ENCODE data around the gene ZNF805. TPM values are rescaled to one million over a fixed set of nuclear protein-coding genes. Genes with fewer than 3 reads are reported as not detected.

ZNF805 gene
- total RNA-seq, 1 experiment from 2014 or later, result 11.8 TPM

DNA sequence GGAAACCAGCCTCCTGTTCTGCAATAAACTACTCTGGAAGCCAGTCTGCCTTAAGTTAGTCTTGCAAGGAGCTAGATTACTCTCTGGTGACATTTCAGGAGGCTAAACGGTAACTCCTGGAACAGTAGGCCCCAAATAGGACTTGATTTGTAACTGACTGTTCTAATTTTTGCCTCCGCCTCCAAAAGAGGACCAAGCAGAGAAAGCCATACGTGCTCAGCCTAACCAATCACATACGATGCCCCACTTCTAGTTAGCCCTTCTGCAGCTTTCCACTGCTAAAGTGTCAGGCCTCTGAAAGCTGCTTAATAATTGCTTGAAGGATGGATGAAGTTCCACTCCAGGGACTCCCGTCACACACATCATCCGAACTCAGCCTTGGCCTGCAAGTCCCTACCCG is 744 bp downstream of the ZNF805 start:
- H3K4me3 Mint-ChIP-seq (ENCODE audit: unreplicated experiment), result peak overlapping the region; percentile 73
- intact Hi-C loops (cut with micrococcal nuclease), result loop anchor here (2.0 kb wide), 1 partner anchor 80 kb away; the partner anchor contains the start of gene ZNF543
- TF ChIP-seq, protein P1, sequence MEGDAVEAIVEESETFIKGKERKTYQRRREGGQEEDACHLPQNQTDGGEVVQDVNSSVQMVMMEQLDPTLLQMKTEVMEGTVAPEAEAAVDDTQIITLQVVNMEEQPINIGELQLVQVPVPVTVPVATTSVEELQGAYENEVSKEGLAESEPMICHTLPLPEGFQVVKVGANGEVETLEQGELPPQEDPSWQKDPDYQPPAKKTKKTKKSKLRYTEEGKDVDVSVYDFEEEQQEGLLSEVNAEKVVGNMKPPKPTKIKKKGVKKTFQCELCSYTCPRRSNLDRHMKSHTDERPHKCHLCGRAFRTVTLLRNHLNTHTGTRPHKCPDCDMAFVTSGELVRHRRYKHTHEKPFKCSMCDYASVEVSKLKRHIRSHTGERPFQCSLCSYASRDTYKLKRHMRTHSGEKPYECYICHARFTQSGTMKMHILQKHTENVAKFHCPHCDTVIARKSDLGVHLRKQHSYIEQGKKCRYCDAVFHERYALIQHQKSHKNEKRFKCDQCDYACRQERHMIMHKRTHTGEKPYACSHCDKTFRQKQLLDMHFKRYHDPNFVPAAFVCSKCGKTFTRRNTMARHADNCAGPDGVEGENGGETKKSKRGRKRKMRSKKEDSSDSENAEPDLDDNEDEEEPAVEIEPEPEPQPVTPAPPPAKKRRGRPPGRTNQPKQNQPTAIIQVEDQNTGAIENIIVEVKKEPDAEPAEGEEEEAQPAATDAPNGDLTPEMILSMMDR (IDR thresholded peaks at IDR 0.05; ENCODE audit: unreplicated experiment), result no peak
- peak overlapping the region; percentile 70 for H3K27ac Mint-ChIP-seq (ENCODE audit: low read depth, unreplicated experiment)
- ChIA-PET POLR2A (interaction anchor here (0.8 to 3.6 kb wide), 9 partner anchors 19 to 122 kb away, joined by 3 to 23 read pairs (median 4); partner anchors contain the start of genes TRAPPC2B, ZNF264, ZNF304 and ZNF460), CTCF (no interaction called here)
- no peaks in the 10 kb centered on the region for H3K9me3 Mint-ChIP-seq (ENCODE audit: unreplicated experiment)
- DNase-seq (ENCODE audit: unreplicated experiment), result peak; percentile 12
- no TSS peak for BruUV-seq (replicated peaks)
- H3K4me1 Mint-ChIP-seq (ENCODE audit: insufficient read depth, unreplicated experiment), result peaks cover 6% of the 10 kb centered on the region
- H3K27me3 Mint-ChIP-seq (ENCODE audit: insufficient read depth, unreplicated experiment), result no peaks in the 10 kb centered on the region
- H3K36me3 Mint-ChIP-seq (ENCODE audit: insufficient read depth, unreplicated experiment), result peaks cover 32% of the 10 kb centered on the region

DNA sequence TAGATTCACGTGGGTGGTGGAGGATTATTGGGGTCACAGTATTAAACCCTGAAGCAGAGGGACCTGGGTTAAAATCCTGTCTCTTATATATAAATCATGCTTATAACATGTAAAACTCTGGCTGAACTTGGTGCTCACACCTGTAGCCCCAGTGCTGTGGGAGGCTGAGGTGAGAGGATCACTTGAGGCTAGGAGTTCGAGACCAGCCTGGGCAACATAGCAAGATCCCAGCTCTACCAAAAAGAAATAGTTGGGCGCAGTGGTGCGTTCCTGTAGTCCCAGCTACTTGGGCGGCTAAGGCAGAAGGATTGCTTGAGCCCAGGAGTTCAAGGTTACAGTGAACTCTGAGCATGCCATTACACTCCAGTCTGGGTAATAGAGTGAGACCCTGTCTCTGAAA is 2.4 kb downstream of the ZNF805 start:
- intact Hi-C loops (cut with micrococcal nuclease), result no loop called here
- TF ChIP-seq, protein P1 (IDR thresholded peaks at IDR 0.05; ENCODE audit: unreplicated experiment), result no peak
- POLR2A ChIA-PET, result interaction anchor here (0.8 to 1.0 kb wide), 3 partner anchors 39 to 986 kb away, joined by 3 to 5 read pairs (median 3); partner anchors contain the start of genes ZNF264 and ZNF544
- H3K9me3 Mint-ChIP-seq (ENCODE audit: unreplicated experiment), result no peaks in the 10 kb centered on the region
- BruUV-seq (replicated peaks), result no TSS peak
- H3K27ac Mint-ChIP-seq (ENCODE audit: low read depth, unreplicated experiment), result peak overlapping the region; percentile 70
- H3K36me3 Mint-ChIP-seq (ENCODE audit: insufficient read depth, unreplicated experiment), result peaks cover 45% of the 10 kb centered on the region
- DNase-seq (ENCODE audit: unreplicated experiment), result no peak
- H3K4me1 Mint-ChIP-seq (ENCODE audit: insufficient read depth, unreplicated experiment), result peaks cover 6% of the 10 kb centered on the region
- no peaks in the 10 kb centered on the region for H3K27me3 Mint-ChIP-seq (ENCODE audit: insufficient read depth, unreplicated experiment)
- CTCF ChIA-PET, result interaction anchor here (0.6 to 1.3 kb wide), 3 partner anchors 10 to 32 kb away, joined by 4 read pairs; no protein-coding TSS in a partner anchor
- H3K4me3 Mint-ChIP-seq (ENCODE audit: unreplicated experiment), result peak overlapping the region; percentile 33

DNA sequence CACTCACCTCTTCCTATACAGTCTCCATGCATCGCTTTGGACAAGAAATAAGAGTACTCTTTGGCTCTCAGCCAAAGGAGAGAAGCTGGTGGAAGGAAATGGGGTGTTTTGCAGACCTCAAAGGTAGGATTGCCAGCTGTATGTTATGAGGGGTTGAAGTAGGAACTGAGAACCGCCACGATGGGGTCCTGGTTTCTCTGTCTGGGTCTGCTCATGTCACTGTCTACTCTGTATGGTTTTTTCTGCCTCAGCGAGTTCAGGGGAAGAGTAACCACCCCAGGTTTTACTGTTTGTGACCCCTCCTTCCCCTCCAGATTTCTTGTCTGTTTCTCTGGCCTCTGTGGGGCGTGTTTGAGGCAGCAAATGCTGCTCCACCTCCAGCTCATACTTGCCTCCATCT is 4.1 kb downstream of the ZNF805 start:
- BruUV-seq (replicated peaks), result no TSS peak
- no peak for DNase-seq (ENCODE audit: unreplicated experiment)
- Mint-ChIP-seq H3K36me3 (ENCODE audit: insufficient read depth, unreplicated experiment) (peaks cover 52% of the 10 kb centered on the region), H3K4me1 (ENCODE audit: insufficient read depth, unreplicated experiment) (peaks cover 6% of the 10 kb centered on the region), H3K27me3 (ENCODE audit: insufficient read depth, unreplicated experiment) (no peaks in the 10 kb centered on the region), H3K4me3 (ENCODE audit: unreplicated experiment) (no peak overlapping the region), H3K27ac (ENCODE audit: low read depth, unreplicated experiment) (no peak overlapping the region), H3K9me3 (ENCODE audit: unreplicated experiment) (no peaks in the 10 kb centered on the region)
- POLR2A ChIA-PET, result no interaction called here
- CTCF ChIA-PET, result no interaction called here
- intact Hi-C loops (cut with micrococcal nuclease), result no loop called here
- TF ChIP-seq, protein P1 (IDR thresholded peaks at IDR 0.05; ENCODE audit: unreplicated experiment), result no peak

DNA sequence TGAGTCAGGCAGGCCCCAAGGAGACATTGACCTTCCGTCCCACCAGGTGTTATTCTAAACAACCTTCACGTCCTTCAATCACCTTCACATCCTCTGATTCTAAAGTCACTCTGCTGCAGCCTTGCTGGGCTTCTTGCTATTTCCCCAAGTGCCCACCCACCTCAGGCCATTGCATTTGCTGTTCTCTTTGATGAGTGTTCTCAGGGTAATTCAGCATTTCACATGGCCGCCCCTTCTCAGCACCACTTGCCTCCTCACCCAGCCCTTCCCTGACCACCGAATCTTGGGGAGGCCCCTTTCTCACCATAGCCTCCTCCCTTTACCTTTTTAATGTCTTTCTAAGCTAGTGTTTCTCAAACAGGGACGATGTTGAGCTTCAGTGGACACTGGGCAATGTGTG is 4.6 kb downstream of the ZNF805 start:
- no TSS peak for BruUV-seq (replicated peaks)
- TF ChIP-seq, protein P1 (IDR thresholded peaks at IDR 0.05; ENCODE audit: unreplicated experiment), result no peak
- H3K27me3 Mint-ChIP-seq (ENCODE audit: insufficient read depth, unreplicated experiment), result no peaks in the 10 kb centered on the region
- H3K36me3 Mint-ChIP-seq (ENCODE audit: insufficient read depth, unreplicated experiment), result peaks cover 51% of the 10 kb centered on the region
- DNase-seq (ENCODE audit: unreplicated experiment), result no peak
- H3K9me3 Mint-ChIP-seq (ENCODE audit: unreplicated experiment), result no peaks in the 10 kb centered on the region
- intact Hi-C loops (cut with micrococcal nuclease), result no loop called here
- ChIA-PET POLR2A (interaction anchor here (1.0 kb wide), 1 partner anchor 29 kb away, joined by 3 read pairs; no protein-coding TSS in a partner anchor), CTCF (no interaction called here)
- H3K4me1 Mint-ChIP-seq (ENCODE audit: insufficient read depth, unreplicated experiment), result peaks cover 6% of the 10 kb centered on the region
- no peak overlapping the region for H3K4me3 Mint-ChIP-seq (ENCODE audit: unreplicated experiment)
- no peak overlapping the region for H3K27ac Mint-ChIP-seq (ENCODE audit: low read depth, unreplicated experiment)

Measured in MCF 10A (cell line).